Measurements from ENCODE around the gene CHMP2A.
"Not testable (repeated sequence)": the region's sequence is repeated elsewhere in the genome, so short reads cannot be mapped to it uniquely, and the experiment has no call there.

Gene CHMP2A

DNA sequence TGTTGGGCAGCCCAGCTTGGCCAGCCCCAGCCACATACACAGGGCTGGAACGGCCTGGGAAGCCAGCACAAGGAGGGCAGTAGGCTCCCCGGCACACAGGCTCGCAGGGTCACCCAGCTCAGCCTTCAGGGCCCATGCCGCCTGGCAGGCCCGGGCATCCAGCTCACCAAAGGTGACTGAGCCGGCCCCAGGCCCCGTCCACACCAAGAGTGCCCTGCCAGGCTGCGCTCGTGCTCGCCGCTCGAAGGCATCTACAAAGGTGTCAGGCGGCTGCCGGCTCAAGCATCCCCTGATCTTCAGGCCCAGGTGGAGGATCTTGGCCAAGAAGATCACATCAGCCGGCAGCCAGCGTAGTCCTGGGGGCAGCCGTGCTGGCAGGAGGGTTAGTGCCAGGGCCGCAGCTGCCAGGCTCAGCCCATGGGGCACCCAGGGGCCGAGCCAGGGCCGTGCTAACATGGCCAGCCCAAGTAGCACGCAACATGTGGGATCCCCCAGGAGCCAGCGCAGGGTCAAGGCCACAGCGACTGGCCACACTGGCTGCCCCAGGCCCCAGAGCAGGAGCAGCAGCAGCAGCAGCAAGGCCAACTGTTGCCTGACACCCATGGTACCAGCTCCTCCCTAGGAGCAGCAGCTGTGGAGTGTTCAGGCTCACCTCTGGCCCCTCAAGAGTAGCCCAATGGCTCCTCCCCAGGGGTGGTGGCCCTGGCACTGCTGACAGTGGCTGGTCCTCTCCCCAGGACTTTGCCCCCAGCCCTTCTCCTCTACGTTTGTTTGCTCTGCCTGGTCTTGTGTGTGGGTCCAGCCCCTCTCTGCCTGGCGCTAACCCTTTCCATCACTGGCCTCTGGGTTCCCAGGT lies 43.3 kb downstream of the CHMP2A start, which contains the start of gene SLC27A5:
TSS of gene SLC27A5 (minus strand) at position 640 of the 856 bp plus-strand sequence. CDS start at position 603, 37 bp downstream.
- no peak for DNase-seq (ENCODE audit: low spot score)

DNA sequence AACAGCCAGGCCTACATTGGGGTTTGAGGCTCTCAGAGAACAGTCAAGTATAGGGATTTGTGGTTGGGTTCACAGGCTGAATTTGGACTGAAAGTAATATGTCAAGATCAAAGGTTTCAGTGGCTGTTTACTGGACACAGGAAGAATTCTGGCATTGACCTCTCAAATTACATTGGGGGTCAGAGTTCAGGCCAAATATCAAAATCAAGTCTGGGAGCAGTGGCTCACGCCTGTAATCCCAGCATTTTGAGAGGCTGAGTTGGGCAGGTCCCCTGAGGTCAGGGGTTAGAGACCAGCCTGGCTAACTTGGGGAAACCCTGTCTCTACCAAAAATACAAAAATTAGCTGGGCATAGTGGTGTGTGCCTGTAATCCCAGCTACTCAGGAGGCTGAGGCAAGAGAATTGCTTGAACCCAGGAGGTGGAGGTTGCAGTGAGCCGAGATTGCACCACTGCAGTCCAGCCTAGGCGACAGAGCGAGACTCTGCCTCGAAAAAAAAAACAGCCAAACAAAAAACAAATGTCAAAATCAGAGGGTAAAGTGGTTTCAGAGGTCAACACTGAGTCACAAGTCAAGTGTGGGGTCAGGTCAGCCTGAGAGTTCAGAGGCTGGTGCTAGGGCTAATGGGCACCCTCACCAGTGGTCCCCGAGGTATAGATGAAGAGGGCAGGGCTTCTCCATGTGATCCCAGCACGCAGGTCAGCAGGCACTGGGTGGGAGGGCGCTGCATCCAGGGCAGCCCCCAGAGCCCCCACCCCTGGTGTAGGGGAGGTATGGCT lies 44.6 kb downstream of the CHMP2A start:
- DNase-seq (ENCODE audit: low spot score): no peak

DNA sequence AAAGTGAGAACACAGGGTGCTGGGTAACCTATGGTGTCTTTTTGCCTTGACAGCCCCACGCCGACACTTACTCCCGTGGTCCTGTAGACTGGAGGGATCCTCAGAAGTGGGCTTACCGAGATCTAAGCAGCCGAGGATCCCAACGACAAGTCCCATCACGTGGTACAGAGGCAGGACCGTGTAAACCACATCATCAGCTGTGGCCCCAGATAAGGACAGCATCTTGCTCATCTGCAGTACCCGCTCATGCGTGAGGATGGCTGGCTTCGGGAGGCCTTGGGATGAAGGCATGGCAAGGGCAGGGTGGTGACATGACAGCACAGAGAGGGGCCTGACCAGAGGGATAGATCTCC lies 45.2 kb downstream of the CHMP2A start:
- no peak for DNase-seq (ENCODE audit: low spot score)

DNA sequence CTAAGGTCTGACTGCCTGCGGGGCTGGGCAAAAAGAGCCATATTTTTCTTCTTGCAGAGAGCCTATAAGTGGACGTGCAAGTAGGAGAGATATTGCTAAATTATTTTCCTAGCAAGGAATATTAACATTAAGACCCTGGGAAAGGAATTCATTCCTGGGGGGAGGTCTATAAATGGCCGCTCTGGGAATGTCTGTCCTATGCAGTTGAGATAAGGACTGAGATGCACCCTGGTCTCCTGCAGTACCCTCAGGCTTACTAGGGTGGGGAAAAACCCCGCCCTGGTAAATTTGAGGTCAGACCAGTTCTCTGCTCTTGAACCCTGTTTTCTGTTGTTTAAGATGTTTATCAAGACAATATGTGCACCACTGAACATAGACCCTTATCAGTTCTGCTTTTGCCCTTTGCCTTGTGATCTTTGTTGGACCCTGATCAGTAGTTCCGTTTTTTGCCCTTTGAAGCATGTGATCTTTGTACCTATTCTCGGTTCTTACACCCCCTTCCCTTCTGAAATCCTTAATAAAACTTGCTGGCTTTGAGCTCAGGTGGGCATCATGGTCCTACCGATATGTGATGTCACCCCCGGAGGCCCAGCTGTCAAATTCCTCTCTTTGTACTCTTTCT lies 47.2 kb downstream of the CHMP2A start:
- DNase-seq (ENCODE audit: low spot score): not testable (repeated sequence)
